Measurements from ENCODE around the gene TGFBR2. TPM values are rescaled to one million over a fixed set of nuclear protein-coding genes. Genes with fewer than 3 reads are reported as not detected.
A peak's percentile ranks its signal among the peaks of the same experiment; 100 is the strongest.
"Not testable (repeated sequence)": the region's sequence is repeated elsewhere in the genome, so short reads cannot be mapped to it uniquely, and the experiment has no call there.

Gene TGFBR2
- total and polyA plus RNA-seq, 5 donors, result 77.7 to 255 (median 197) TPM

- peaks cover 16% of the 10 kb centered on the region for H3K4me1 ChIP-seq (ENCODE audit: control insufficient read depth, insufficient read depth, low read length)
- no peaks in the 10 kb centered on the region for H3K27me3 ChIP-seq (ENCODE audit: control insufficient read depth, insufficient read depth)
- intact Hi-C loops (cut with DNase I), result loop anchor here in 2 of 4 donors (10.0 kb wide), 1 partner anchor 66 kb away; no protein-coding TSS in a partner anchor
- no peak for DNase-seq
- H3K27ac ChIP-seq (ENCODE audit: low read length), result no peak overlapping the region
- H3K9me3 ChIP-seq (ENCODE audit: control insufficient read depth, low read length), result no peaks in the 10 kb centered on the region
- no peak overlapping the region for H3K4me3 ChIP-seq (ENCODE audit: low read length)
- 90% methylated on average over 3 of the region's 3 CpGs for WGBS
- ATAC-seq, result no peak
Observed at GRCh38 chr3:30618526-30618925, 12.1 kb downstream of the TGFBR2 start.

DNA sequence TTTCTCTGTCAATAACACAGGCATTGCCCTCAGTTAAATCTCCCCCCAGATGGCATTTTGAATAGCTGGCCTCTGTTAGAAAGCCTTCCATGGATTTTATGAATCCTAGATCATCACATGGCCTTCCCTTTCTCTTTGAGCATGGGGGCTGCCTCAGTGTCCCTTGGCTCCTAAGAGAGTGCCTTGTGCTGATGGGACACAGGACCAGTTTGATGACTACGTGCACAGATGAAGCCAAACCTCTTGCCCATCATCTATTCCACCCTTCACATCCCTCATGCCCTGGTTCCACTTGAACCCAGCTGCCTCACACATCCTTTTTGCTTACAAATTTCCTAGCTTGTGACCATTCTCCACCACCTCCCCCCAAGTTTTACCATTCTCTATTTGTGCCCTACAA is 12.9 kb downstream of the TGFBR2 start:
- intact Hi-C loops (cut with DNase I), result loop anchor here in 2 of 4 donors (10.0 kb wide), 1 partner anchor 65 kb away; no protein-coding TSS in a partner anchor
- Histone ChIP-seq H3K4me1 (ENCODE audit: control insufficient read depth, insufficient read depth, low read length) (peaks cover 16% of the 10 kb centered on the region), H3K27me3 (ENCODE audit: control insufficient read depth, insufficient read depth) (no peaks in the 10 kb centered on the region), H3K9me3 (ENCODE audit: control insufficient read depth, low read length) (no peaks in the 10 kb centered on the region), H3K4me3 (ENCODE audit: low read length) (no peak overlapping the region), H3K27ac (ENCODE audit: low read length) (peak overlapping the region; percentile 8)
- WGBS, result 87% methylated on average over 1 of the region's 1 CpG
- DNase-seq (no peak), ATAC-seq (no peak)

DNA sequence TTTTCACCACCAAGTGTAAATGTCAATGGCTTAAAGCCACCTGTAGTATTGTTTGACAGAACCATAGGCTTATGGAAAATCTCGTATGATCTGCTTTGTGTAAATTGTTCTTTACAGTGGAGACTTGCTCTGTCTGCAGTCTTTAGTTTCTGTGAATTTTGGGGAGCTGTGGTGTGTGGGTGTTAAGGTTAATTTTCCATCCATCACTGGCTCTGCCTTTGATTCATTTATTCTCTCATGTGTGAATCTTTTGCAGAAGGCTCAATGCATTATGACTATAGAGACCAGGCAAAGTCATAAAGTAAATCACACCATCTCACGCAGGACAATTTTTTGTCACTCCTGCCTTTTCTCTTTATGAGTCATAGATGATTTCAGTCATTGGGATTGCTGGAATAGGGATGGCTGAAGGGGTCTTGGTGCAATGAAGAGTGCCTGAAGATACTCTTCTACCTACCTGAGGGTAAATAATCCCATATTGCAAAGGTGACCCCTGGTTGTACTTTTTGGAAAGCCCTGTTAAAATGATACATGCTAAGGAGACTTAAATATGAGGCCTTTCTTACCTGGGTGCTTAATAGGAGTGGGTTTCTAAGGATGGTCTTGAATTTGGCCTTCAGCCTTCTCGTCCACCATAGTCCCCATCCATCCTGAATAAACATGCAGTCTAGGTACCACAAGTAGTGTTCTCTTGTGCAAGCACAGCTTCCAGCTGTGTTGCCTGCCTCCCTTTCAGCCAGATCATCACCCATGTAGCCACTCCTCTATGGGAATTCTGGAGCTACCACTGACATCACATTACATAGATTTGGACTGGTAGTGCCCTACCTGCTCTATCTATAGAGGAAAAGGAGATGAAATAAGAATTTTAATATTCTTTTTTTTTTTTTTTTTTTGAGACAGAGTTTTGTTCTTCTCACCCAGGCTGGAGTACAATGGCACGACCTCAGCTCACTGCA is 14.3 kb downstream of the TGFBR2 start:
- Histone ChIP-seq H3K9me3 (ENCODE audit: control insufficient read depth, low read length) (no peaks in the 10 kb centered on the region), H3K4me1 (ENCODE audit: control insufficient read depth, insufficient read depth, low read length) (peaks cover 15% of the 10 kb centered on the region), H3K4me3 (ENCODE audit: low read length) (no peak overlapping the region), H3K27me3 (ENCODE audit: control insufficient read depth, insufficient read depth) (no peaks in the 10 kb centered on the region), H3K27ac (ENCODE audit: low read length) (no peak overlapping the region)
- ATAC-seq (peak in 1 of 2 donors; percentile 17), DNase-seq (no peak)
- intact Hi-C loops (cut with DNase I), result no loop called here
- WGBS, result 83% methylated on average over 4 of the region's 4 CpGs

- intact Hi-C loops (cut with DNase I), result no loop called here
- Histone ChIP-seq H3K4me3 (ENCODE audit: low read length) (no peak overlapping the region), H3K9me3 (ENCODE audit: control insufficient read depth, low read length) (no peaks in the 10 kb centered on the region), H3K27me3 (ENCODE audit: control insufficient read depth, insufficient read depth) (no peaks in the 10 kb centered on the region), H3K4me1 (ENCODE audit: control insufficient read depth, insufficient read depth, low read length) (peaks cover 19% of the 10 kb centered on the region), H3K27ac (ENCODE audit: low read length) (no peak overlapping the region)
- WGBS, result 48% methylated on average over 2 of the region's 2 CpGs
- DNase-seq, result no peak
- ATAC-seq, result no peak
Observed at GRCh38 chr3:30621576-30621975, 15.2 kb downstream of the TGFBR2 start.

- H3K27ac ChIP-seq (ENCODE audit: low read length), result no peak overlapping the region
- DNase-seq (no peak), ATAC-seq (no peak)
- H3K9me3 ChIP-seq (ENCODE audit: control insufficient read depth, low read length), result no peaks in the 10 kb centered on the region
- no peak overlapping the region for H3K4me3 ChIP-seq (ENCODE audit: low read length)
- H3K4me1 ChIP-seq (ENCODE audit: control insufficient read depth, insufficient read depth, low read length), result peaks cover 22% of the 10 kb centered on the region
- no peaks in the 10 kb centered on the region for H3K27me3 ChIP-seq (ENCODE audit: control insufficient read depth, insufficient read depth)
- intact Hi-C loops (cut with DNase I), result no loop called here
Observed at GRCh38 chr3:30622047-30622545, 15.7 kb downstream of the TGFBR2 start.

DNA sequence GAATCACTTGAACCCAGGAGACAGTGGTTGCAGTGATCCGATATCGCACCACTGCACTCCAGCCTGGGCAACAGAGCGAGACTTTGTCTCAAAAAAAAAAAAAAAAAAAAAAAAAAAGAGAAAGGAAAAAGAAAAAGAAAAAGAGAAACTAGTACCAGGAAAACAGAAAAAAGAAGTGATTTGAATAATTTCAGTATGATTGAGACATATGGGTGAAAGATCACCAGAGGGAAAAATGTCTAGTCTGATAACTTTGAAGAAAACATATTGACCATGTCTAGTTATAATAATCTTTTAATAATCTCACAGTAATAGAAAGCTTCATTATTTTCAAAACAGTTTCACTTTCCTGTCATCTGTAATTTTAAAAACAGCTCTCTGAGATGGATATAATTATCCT is 16.4 kb downstream of the TGFBR2 start:
- intact Hi-C loops (cut with DNase I), result no loop called here

DNA sequence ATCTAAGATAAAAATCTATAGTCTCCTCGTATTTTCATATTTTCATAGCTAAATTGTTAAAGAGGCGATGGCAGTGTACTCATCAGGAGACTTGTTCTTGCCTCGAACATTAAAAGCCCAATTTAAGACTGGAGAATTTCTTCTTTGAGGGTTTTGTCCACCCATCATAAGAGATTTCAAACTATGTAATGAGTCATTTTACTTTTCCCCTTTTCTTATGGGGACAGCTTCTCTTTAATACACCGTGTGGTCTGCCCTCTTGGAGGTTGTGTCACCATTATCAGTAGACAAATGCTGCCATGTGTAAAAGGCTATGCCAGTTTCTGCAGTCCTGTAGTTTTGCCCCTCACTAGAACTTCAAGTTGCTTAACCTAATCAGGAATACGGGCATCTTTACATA is 16.9 kb downstream of the TGFBR2 start:
- DNase-seq, result no peak
- H3K4me1 ChIP-seq (ENCODE audit: control insufficient read depth, insufficient read depth, low read length), result peaks cover 22% of the 10 kb centered on the region
- 88% methylated on average over 5 of the region's 5 CpGs for WGBS
- H3K9me3 ChIP-seq (ENCODE audit: control insufficient read depth, low read length), result no peaks in the 10 kb centered on the region
- no peak overlapping the region for H3K4me3 ChIP-seq (ENCODE audit: low read length)
- H3K27ac ChIP-seq (ENCODE audit: low read length), result no peak overlapping the region
- ATAC-seq, result no peak
- intact Hi-C loops (cut with DNase I), result no loop called here
- H3K27me3 ChIP-seq (ENCODE audit: control insufficient read depth, insufficient read depth), result no peaks in the 10 kb centered on the region

More for the DNA sequence above, 16.4 kb downstream of the TGFBR2 start:
- no peak for DNase-seq
- Histone ChIP-seq H3K4me3 (ENCODE audit: low read length) (no peak overlapping the region), H3K27ac (ENCODE audit: low read length) (no peak overlapping the region), H3K4me1 (ENCODE audit: control insufficient read depth, insufficient read depth, low read length) (peaks cover 22% of the 10 kb centered on the region), H3K27me3 (ENCODE audit: control insufficient read depth, insufficient read depth) (no peaks in the 10 kb centered on the region), H3K9me3 (ENCODE audit: control insufficient read depth, low read length) (no peaks in the 10 kb centered on the region)
- WGBS, result 76% methylated on average over 3 of the region's 3 CpGs
- no peak for ATAC-seq

DNA sequence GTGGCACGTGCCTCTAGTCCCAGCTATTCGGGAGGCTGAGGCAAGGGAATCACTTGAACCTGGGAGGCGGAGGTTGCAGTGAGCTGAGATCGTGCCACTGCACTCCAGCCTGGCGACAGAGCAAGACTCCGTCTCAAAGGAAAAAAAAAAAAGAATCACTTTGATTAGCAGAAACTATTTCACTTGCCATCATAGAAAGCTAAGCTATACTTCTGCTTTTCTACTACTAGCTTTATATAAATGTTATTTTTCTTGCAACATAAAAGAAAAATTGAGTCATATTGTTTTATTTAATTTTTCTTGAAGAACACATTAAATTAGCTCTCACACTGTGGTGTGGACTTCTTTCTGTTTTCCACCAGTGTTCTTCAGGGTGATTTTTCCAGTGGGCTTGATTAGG is 18.1 kb downstream of the TGFBR2 start:
- H3K27ac ChIP-seq (ENCODE audit: low read length), result not testable (repeated sequence)
- H3K4me1 ChIP-seq (ENCODE audit: control insufficient read depth, insufficient read depth, low read length), result peaks cover 28% of the 10 kb centered on the region
- 84% methylated on average over 6 of the region's 6 CpGs for WGBS

GRCh38 chr3:30625541-30626438 is 19.4 kb downstream of the TGFBR2 start:
- Histone ChIP-seq H3K27me3 (ENCODE audit: control insufficient read depth, insufficient read depth) (no peaks in the 10 kb centered on the region), H3K4me1 (ENCODE audit: control insufficient read depth, insufficient read depth, low read length) (peaks cover 32% of the 10 kb centered on the region), H3K9me3 (ENCODE audit: control insufficient read depth, low read length) (no peaks in the 10 kb centered on the region), H3K4me3 (ENCODE audit: low read length) (no peak overlapping the region), H3K27ac (ENCODE audit: low read length) (peak overlapping the region; percentile 9)
- intact Hi-C loops (cut with DNase I), result no loop called here
- DNase-seq (no peak), ATAC-seq (peak in 1 of 2 donors; percentile 53)
- 70% methylated on average over 4 of the region's 4 CpGs for WGBS

More for the DNA sequence above, 18.1 kb downstream of the TGFBR2 start:
- H3K9me3 ChIP-seq (ENCODE audit: control insufficient read depth, low read length); H3K27me3 ChIP-seq (ENCODE audit: control insufficient read depth, insufficient read depth); H3K4me3 ChIP-seq (ENCODE audit: low read length); ATAC-seq; intact Hi-C loops (cut with DNase I); DNase-seq: not testable (repeated sequence)

- no peak overlapping the region for H3K4me3 ChIP-seq (ENCODE audit: low read length)
- WGBS, result 78% methylated on average over 5 of the region's 5 CpGs
- H3K9me3 ChIP-seq (ENCODE audit: control insufficient read depth, low read length), result no peaks in the 10 kb centered on the region
- no peak for DNase-seq
- H3K27ac ChIP-seq (ENCODE audit: low read length), result peak overlapping the region; percentile 9
- intact Hi-C loops (cut with DNase I), result no loop called here
- peaks cover 35% of the 10 kb centered on the region for H3K4me1 ChIP-seq (ENCODE audit: control insufficient read depth, insufficient read depth, low read length)
- ATAC-seq, result peak in 1 of 2 donors; percentile 22
- H3K27me3 ChIP-seq (ENCODE audit: control insufficient read depth, insufficient read depth), result no peaks in the 10 kb centered on the region
Observed at GRCh38 chr3:30626443-30627180, 20.2 kb downstream of the TGFBR2 start.

Data from right cardiac atrium (tissue), 5 donors.